SK-N-MC (cell line): ENCODE data around the gene ADAM10.

ENCODE experiments used
- EZH2 ChIP-seq: fragments of 200-600 bp; sonication (generic); IDR thresholded peaks from one replicate; pipeline ENCODE4 v1.6.1; 2017; ENCODE audit warnings: antibody characterized with exemption
- POLR2AphosphoS5 ChIP-seq: IDR thresholded peaks from 2 replicates; pipeline ENCODE4 v1.6.1; 2012; ENCODE audit warnings: mild to moderate bottlenecking, low read depth, low read length, borderline replicate concordance

DNA sequence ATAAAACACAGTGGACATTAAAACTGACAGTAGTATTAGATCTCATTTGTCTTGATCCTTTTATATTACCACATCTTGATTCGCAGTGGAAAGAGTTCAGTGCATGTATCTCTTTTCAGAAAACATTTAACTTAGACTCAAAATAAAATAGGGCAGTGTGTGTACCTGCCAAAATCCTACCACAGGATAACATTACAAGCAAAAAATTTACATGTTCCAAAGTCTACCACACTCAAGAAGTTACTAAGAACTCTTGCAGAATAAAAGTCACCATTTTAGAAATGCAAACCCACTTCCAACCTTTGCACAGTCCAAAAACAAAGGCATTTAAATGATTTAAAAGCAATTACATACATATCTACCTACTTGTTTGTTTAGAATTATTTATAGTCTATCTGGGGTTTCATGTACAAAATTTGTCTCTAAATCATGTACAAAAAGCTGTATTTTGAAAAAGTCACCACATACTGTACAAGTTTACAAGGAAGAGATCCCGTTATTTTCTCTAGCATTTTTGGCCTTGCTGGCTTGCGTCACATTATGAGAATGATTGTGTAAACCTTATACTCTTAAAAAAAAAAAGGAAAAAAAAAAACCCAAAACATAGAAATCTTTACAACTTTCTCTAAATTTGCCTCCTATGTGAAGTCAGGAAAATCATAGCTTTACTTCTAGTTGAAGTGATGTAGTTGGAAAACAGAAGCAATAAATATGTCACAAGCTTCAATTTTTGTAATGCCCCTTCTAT lies 153.8 kb downstream of the ADAM10 start:
- TF ChIP-seq EZH2 (no peak), POLR2AphosphoS5 (no peak)
